ENCODE measurements around the gene ALOX12.

DNA sequence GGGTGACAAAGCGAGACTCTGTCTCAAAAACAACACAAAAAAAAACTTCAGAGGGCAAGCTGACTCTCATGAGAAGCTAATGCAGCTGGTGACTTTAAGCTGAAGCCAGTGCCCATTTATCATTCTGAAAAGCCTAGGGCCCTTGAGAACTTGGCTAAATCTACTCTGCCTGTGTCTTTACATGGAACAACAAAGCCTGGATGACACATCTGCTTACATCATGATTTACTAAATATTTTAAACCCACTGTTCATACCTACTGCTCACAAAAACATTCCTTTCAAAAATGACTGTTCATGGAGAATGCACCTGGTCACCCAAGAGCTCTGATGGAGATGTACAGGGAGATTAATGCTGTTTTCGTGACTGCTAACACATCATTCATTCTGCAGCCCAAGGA lies 6.1 kb upstream of the ALOX12 start:
- TF ChIP-seq, protein P1, sequence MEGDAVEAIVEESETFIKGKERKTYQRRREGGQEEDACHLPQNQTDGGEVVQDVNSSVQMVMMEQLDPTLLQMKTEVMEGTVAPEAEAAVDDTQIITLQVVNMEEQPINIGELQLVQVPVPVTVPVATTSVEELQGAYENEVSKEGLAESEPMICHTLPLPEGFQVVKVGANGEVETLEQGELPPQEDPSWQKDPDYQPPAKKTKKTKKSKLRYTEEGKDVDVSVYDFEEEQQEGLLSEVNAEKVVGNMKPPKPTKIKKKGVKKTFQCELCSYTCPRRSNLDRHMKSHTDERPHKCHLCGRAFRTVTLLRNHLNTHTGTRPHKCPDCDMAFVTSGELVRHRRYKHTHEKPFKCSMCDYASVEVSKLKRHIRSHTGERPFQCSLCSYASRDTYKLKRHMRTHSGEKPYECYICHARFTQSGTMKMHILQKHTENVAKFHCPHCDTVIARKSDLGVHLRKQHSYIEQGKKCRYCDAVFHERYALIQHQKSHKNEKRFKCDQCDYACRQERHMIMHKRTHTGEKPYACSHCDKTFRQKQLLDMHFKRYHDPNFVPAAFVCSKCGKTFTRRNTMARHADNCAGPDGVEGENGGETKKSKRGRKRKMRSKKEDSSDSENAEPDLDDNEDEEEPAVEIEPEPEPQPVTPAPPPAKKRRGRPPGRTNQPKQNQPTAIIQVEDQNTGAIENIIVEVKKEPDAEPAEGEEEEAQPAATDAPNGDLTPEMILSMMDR (IDR thresholded peaks at IDR 0.05; ENCODE audit: low read depth, low read length), result no peak
- no peak for TF ChIP-seq EZH2phosphoT487 (IDR thresholded peaks at IDR 0.05; ENCODE audit: low read depth)
